ENCODE results near the gene TMEM40.

GRCh38 chr3:12780751-12781150 is 21.7 kb upstream of the TMEM40 start:
- TF ChIP-seq SPI1 (IDR thresholded peaks at IDR 0.05; ENCODE audit: low read depth, low read length) (no peak), POLR2A (IDR thresholded peaks at IDR 0.05; ENCODE audit: low read depth, low read length) (no peak)
